K562 (cell line): Measurements from ENCODE around the gene L3MBTL1. TPM values are rescaled to one million over a fixed set of nuclear protein-coding genes. Genes with fewer than 3 reads are reported as not detected.

Source experiments
- ATAC-seq: fragments of 200-7000 bp; cut with Tn5 transposase; 3 replicates; pipeline ENCODE4 v1.9.1; 2020; ENCODE audit warnings: moderate library complexity
- BruUV-seq: library from RNA; stranded (reverse); fragments of 400-500 nt; replicated peaks from 2 replicates; lab custom pipeline; 2021; lab: Mats Ljungman, UMichigan
- CTCF ChIA-PET: fragments of 300-600 bp; formaldehyde crosslinking; extraction: SDS; loops from one replicate; lab custom pipeline; 2021; ENCODE audit warnings: low intra/inter-chr PET ratio; lab: Yijun Ruan, JAX
- POLR2A ChIA-PET: fragments of 300-600, 350-650 bp; sonication (Branson Sonifier 250); formaldehyde crosslinking; extraction: SDS; loops from one replicate; lab custom pipeline; 2021; ENCODE audit warnings: antibody characterized with exemption, inconsistent platforms; lab: Yijun Ruan, JAX
- DNase-seq, 4 experiments: peaks; one replicate each; pipeline versions ENCODE4 v3.0.0 to v3.0.0-alpha.2; 2011 to 2018; ENCODE audit warnings: low spot score in 3 of 4, mixed read lengths in 3 of 4; ENCODE audit errors: extremely low read depth in 1 of 4
- FAIRE-seq: peaks from 2 replicates; lab custom pipeline; 2011; peaks lifted over from hg19 to GRCh38; lab: Jason Lieb, UNC
- H2AFZ ChIP-seq: 2 replicates; pipeline ENCODE4 v1.6.0; 2011; ENCODE audit warnings: low read depth, low read length, control low read depth, inconsistent platforms
- H3K27ac ChIP-seq: fragments of 200-600 bp; 3 replicates; pipeline ENCODE4 v1.8.0; 2011; ENCODE audit warnings: low read depth, mild to moderate bottlenecking, control low read depth, inconsistent platforms, low read length, moderate library complexity, mixed read lengths; ENCODE audit errors: extremely low read depth
- H3K27me3 ChIP-seq, 2 experiments: fragments of 300-600 bp in 1 of 2; 2 replicates in 1 of 2; 3 replicates in 1 of 2; pipeline versions ENCODE4 v1.6.0 to v1.8.0; 2011; ENCODE audit warnings: inconsistent platforms in 2 of 2, low read length in 2 of 2, mild to moderate bottlenecking in 1 of 2, mixed read lengths in 1 of 2, moderate library complexity in 1 of 2; ENCODE audit not compliant: control insufficient read depth in 2 of 2, insufficient read depth in 2 of 2
- H3K36me3 ChIP-seq: fragments of 300-600 bp; 3 replicates; pipeline ENCODE4 v1.8.0; 2011; ENCODE audit warnings: mild to moderate bottlenecking, low read length, inconsistent platforms; ENCODE audit not compliant: control insufficient read depth, insufficient read depth
- H3K4me1 ChIP-seq, 2 experiments: fragments of 200-600 bp in 1 of 2; replicated peaks in 1 of 2; 2 replicates in 1 of 2; 3 replicates in 1 of 2; pipeline versions ENCODE4 v1.5.1 to v1.8.0; 2011; ENCODE audit warnings: inconsistent platforms in 2 of 2, low read length in 2 of 2, mild to moderate bottlenecking in 1 of 2, mixed read lengths in 1 of 2, moderate library complexity in 1 of 2; ENCODE audit not compliant: control insufficient read depth in 2 of 2, insufficient read depth in 2 of 2
- H3K4me2 ChIP-seq: 2 replicates; pipeline ENCODE4 v1.6.1; 2011; ENCODE audit warnings: low read length, control low read depth, inconsistent platforms, mixed read lengths; ENCODE audit not compliant: insufficient read depth
- H3K4me3 ChIP-seq: fragments of 200-600 bp; sonication (generic), shearing (Covaris generic); 2 replicates; pipeline ENCODE4 v1.5.1; 2016; ENCODE audit warnings: control low read depth, inconsistent platforms
- H3K79me2 ChIP-seq: fragments of 200-600 bp; 3 replicates; pipeline ENCODE4 v1.8.0; 2011; ENCODE audit warnings: low read length, inconsistent platforms; ENCODE audit not compliant: control insufficient read depth, insufficient read depth
- H3K9ac ChIP-seq, 2 experiments: 2 replicates each; pipeline versions ENCODE4 v1.6.0 to v1.6.1; 2011; ENCODE audit warnings: low read depth in 2 of 2, low read length in 2 of 2, control low read depth in 1 of 2, inconsistent platforms in 1 of 2, mild to moderate bottlenecking in 1 of 2, mixed read lengths in 1 of 2; ENCODE audit not compliant: insufficient read depth in 1 of 2
- H3K9me1 ChIP-seq: one replicate; pipeline ENCODE4 v1.6.0; 2011; ENCODE audit warnings: inconsistent platforms, mild to moderate bottlenecking, low read length, moderate library complexity; ENCODE audit not compliant: control insufficient read depth, insufficient read depth
- H3K9me3 ChIP-seq: replicated peaks from 2 replicates; pipeline ENCODE4 v1.5.1; 2011; ENCODE audit warnings: low read depth, low read length, inconsistent platforms; ENCODE audit not compliant: control insufficient read depth, insufficient read depth
- H4K20me1 ChIP-seq: replicated peaks from 2 replicates; pipeline ENCODE4 v1.6.1; 2011; ENCODE audit warnings: low read length, inconsistent platforms, mixed read lengths; ENCODE audit not compliant: control insufficient read depth, insufficient read depth
- CEBPB ChIP-seq: fragments of 450-650 bp; IDR thresholded peaks from 2 replicates; pipeline ENCODE4 v1.6.1; 2016; ENCODE audit warnings: missing genetic modification characterization, missing compliant biosample characterization
- CREB3L1 ChIP-seq: fragments of 450-650 bp; IDR thresholded peaks from 2 replicates; pipeline ENCODE4 v1.6.1; 2014; ENCODE audit warnings: low read depth, mild to moderate bottlenecking, moderate library complexity, borderline replicate concordance
- EP300 ChIP-seq: IDR thresholded peaks from 2 replicates; pipeline ENCODE4 v1.6.1; 2012; ENCODE audit warnings: low read length, improper control_type of control experiment
- FOXK2 ChIP-seq, 2 experiments: fragments of 450-650 bp; IDR thresholded peaks in 1 of 2; conservative IDR thresholded peaks in 1 of 2; 2 replicates each; pipeline ENCODE4 v1.6.1; 2016; ENCODE audit warnings: low read depth in 2 of 2, mild to moderate bottlenecking in 1 of 2
- MAFF ChIP-seq: IDR thresholded peaks from 2 replicates; pipeline ENCODE4 v1.6.1; 2012; ENCODE audit warnings: low read length, improper control_type of control experiment
- MEIS2 ChIP-seq: fragments of 450-650 bp; IDR thresholded peaks from 2 replicates; pipeline ENCODE4 v1.6.1; 2014; ENCODE audit warnings: mild to moderate bottlenecking; ENCODE audit not compliant: partially characterized antibody
- MYC ChIP-seq, 2 experiments: fragments of 250-450 bp in 1 of 2; sonication (Bioruptor Pico) in 1 of 2; IDR thresholded peaks; 2 replicates each; pipeline versions ENCODE4 v1.5.1 to v1.6.1; 2012 to 2021; ENCODE audit warnings: low read depth in 2 of 2, borderline replicate concordance in 1 of 2, improper control_type of control experiment in 1 of 2, low read length in 1 of 2, mild to moderate bottlenecking in 1 of 2, moderate library complexity in 1 of 2
- POLR2AphosphoS2 ChIP-seq: IDR thresholded peaks from 2 replicates; pipeline ENCODE4 v1.6.1; 2012; ENCODE audit warnings: low read length, improper control_type of control experiment
- RNF2 ChIP-seq: sonication (generic); IDR thresholded peaks from 2 replicates; pipeline ENCODE4 v1.6.1; 2016
- SAFB2 ChIP-seq: fragments of 200-400 bp; formaldehyde crosslinking; IDR thresholded peaks from 2 replicates; pipeline ENCODE4 v1.6.1; 2018; ENCODE audit warnings: borderline replicate concordance, low read length, low read depth, moderate library complexity; ENCODE audit not compliant: severe bottlenecking
- TCF3 ChIP-seq: sonication (generic); formaldehyde crosslinking; IDR thresholded peaks from 2 replicates; pipeline ENCODE4 v1.4.0; 2020; ENCODE audit warnings: mild to moderate bottlenecking, missing genetic modification reagents
- ZNF668 ChIP-seq: fragments of 250-450 bp; sonication (Bioruptor Pico); IDR thresholded peaks from 2 replicates; pipeline ENCODE4 v1.8.0; 2022; ENCODE audit warnings: mild to moderate bottlenecking, inconsistent platforms
- WGBS: fragments of 100-300 bp; shearing (Covaris generic); methylation state at CpG from one replicate; pipeline ENCODE4 v1.1.6; 2016; ENCODE audit warnings: low coverage, mixed read lengths; ENCODE audit not compliant: insufficient coverage; ENCODE audit errors: missing lambda C conversion rate; 5-methylcytosine and 5-hydroxymethylcytosine counted together
- in situ Hi-C: fragments of 300-500 bp; cut with MboI; formaldehyde crosslinking; loops from 4 replicates; pipeline ENCODE4 v1.15.0; 2018; ENCODE audit warnings: inconsistent platforms, mixed read lengths
- intact Hi-C: fragments of 100-400 bp; cut with micrococcal nuclease; formaldehyde crosslinking; loops from 2 replicates; pipeline ENCODE4 v1.14.2; 2022
- polyA plus RNA-seq, 8 experiments: library from polyadenylated mRNA; depleted of rRNA in 4 of 8; stranded (reverse) in 5 of 8; unstranded in 3 of 8; fragments of >200 nt; fragmentation: Nextera tagmentation in 2 of 8; fragmentation: Illumina TruSeq in 1 of 8; extraction: Ambion mirVana in 2 of 8; extraction: Trizol in 1 of 8; gene quantifications; 2 replicates each; pipeline versions ENCODE4 v1.2.1 to v1.2.3, GENCODE V29; 2011 to 2014; ENCODE audit warnings: inconsistent platforms in 1 of 8, missing spikeins in 1 of 8
- total RNA-seq, 7 experiments: library from RNA; depleted of rRNA in 6 of 7; stranded (reverse); fragments of >200 nt in 6 of 7; fragmentation: Illumina TruSeq in 2 of 7; extraction: Trizol in 2 of 7; gene quantifications; 2 replicates each; pipeline versions ENCODE4 v1.2.1 to v1.2.3, GENCODE V29; 2011 to 2021; ENCODE audit warnings: low replicate concordance in 1 of 7
- TF ChIP-seq, protein P1 (sequence below): fragments of 200-800 bp; sonication (Bioruptor generic); IDR thresholded peaks from 2 replicates; pipeline ENCODE4 v1.6.1; 2017; ENCODE audit warnings: missing genetic modification characterization, missing compliant biosample characterization

L3MBTL1 gene
- total and polyA plus RNA-seq, 9 of the 15 experiments (the other 6 are each of a cell fraction or from before 2014, with no cell fraction given), result 0.77 to 10.0 (median 4.4) TPM

DNA sequence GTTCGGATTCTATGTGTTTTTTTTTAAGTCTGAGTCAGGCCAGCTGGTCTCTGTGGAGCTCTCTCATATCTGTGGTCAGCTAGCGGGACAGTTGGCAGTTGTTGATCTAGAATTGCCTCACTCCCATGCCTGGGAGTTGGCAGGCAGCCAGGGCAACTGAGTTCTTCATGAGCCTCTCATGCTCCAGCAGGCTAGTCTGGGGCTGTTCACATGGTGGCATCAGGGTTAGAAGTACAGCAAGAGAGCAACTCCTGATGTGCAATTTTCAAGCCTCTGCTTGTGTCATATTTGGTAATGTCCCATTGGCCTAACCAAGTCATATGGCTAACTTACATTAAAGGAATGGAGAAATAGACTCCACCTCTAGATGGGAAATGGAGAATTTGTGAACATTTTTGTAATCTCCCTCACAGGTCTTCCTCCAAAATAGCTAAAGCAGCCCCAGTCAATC, 76.5 kb downstream of the L3MBTL1 start:
- Histone ChIP-seq H3K79me2 (no peaks in the 10 kb centered on the region), H3K27ac (peak overlapping the region; percentile 40), H4K20me1 (no peaks in the 10 kb centered on the region), H3K9ac (peak overlapping the region in 1 of 2 experiments; percentile 22; a peak in 1 of 4 replicates), H3K9me3 (peaks cover 3% of the 10 kb centered on the region; the same call in 1 of the 2 replicates), H3K4me1 (peaks cover 20 to 38% of the 10 kb centered on the region in 2 experiments), H3K36me3 (no peaks in the 10 kb centered on the region), H3K4me3 (no peak overlapping the region), H3K4me2 (peak overlapping the region; percentile 17; the same call in 1 of the 2 replicates), H2AFZ (peak overlapping the region; percentile 88), H3K9me1 (no peaks in the 10 kb centered on the region), H3K27me3 (no peaks in the 10 kb centered on the region)
- ATAC-seq (peak; percentile 75), DNase-seq (peak; percentile 56 to 91 (median 66)), FAIRE-seq (peak; percentile 68)
- BruUV-seq, result no TSS peak
- 0% methylated on average over 2 of the region's 2 CpGs for WGBS
- in situ Hi-C loops, result no loop called here
- CTCF ChIA-PET, result no interaction called here
- intact Hi-C loops, result no loop called here
- POLR2A ChIA-PET, result interaction anchor here (0.6 to 1.5 kb wide), 5 partner anchors 11 to 118 kb away, joined by 3 to 6 read pairs (median 4); no protein-coding TSS in a partner anchor
- TF ChIP-seq CEBPB (tag) (peak; percentile 91), TCF3 (peak; percentile 82), MYC (IDR thresholded peaks at IDR 0.05; ENCODE audit: low read depth, low read length) (peak; percentile 77), MYC (CRISPR knock-in tag; IDR thresholded peaks at IDR 0.05; ENCODE audit: borderline replicate concordance, low read depth) (no peak), MEIS2 (peak; percentile 7), EP300 (peak; percentile 89), SAFB2 (no peak), RNF2 (peak; percentile 75; the same call in 1 of the 2 replicates), ZNF668 (no peak), MAFF (peak; percentile 11; the same call in 1 of the 2 replicates), CREB3L1 (peak; percentile 15; the same call in 1 of the 2 replicates), POLR2AphosphoS2 (no peak), FOXK2 (conservative IDR thresholded peaks at IDR 0.05 in 1 of 2, IDR thresholded peaks at IDR 0.05 in 1 of 2; ENCODE audit: low read depth in 2 of 2) (peak; percentile 41 to 43; a peak in 2 of 4 replicates)
- TF ChIP-seq, protein P1, sequence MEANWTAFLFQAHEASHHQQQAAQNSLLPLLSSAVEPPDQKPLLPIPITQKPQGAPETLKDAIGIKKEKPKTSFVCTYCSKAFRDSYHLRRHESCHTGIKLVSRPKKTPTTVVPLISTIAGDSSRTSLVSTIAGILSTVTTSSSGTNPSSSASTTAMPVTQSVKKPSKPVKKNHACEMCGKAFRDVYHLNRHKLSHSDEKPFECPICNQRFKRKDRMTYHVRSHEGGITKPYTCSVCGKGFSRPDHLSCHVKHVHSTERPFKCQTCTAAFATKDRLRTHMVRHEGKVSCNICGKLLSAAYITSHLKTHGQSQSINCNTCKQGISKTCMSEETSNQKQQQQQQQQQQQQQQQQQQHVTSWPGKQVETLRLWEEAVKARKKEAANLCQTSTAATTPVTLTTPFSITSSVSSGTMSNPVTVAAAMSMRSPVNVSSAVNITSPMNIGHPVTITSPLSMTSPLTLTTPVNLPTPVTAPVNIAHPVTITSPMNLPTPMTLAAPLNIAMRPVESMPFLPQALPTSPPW (CRISPR knock-in tag), result peak; percentile 30; the same call in 1 of the 2 replicates
